Measurements from ENCODE around the gene XCR1.

DNA sequence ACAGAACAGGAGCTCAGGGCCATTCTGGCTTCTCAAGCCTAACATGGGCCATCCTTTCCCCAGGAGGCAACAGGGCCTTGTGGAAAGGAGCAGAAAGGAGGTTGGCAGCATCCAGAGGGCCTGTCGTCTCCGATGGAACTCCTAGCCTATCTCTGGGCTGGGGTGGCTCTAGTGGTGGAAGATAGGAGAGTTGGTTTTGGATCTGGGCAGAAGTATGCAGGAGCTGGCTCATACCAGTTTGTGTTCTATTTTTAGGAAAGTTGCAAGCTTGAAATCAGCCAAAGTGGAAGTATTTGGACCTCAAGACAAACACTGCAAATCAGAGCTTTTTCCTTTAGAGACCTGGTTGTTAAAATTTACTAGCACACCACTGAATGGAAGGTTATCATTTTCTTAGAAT, 35.4 kb upstream of the XCR1 start:
- TF ChIP-seq SP1 (IDR thresholded peaks at IDR 0.05) = no peak
- TF ChIP-seq, protein P1, sequence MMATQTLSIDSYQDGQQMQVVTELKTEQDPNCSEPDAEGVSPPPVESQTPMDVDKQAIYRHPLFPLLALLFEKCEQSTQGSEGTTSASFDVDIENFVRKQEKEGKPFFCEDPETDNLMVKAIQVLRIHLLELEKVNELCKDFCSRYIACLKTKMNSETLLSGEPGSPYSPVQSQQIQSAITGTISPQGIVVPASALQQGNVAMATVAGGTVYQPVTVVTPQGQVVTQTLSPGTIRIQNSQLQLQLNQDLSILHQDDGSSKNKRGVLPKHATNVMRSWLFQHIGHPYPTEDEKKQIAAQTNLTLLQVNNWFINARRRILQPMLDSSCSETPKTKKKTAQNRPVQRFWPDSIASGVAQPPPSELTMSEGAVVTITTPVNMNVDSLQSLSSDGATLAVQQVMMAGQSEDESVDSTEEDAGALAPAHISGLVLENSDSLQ (IDR thresholded peaks at IDR 0.05) = no peak
